CD4-positive, alpha-beta T cell treated with Interleukin-12 subunit alpha and Interleukin-12 subunit beta, for 1 hour (primary cell): ENCODE measurements around the gene ATP5ME.
"Not testable (repeated sequence)": the region's sequence is repeated elsewhere in the genome, so short reads cannot be mapped to it uniquely, and the experiment has no call there.

Source experiments
- DNase-seq: peaks from one replicate; pipeline ENCODE4 v3.0.0-alpha.2; 2020

Gene ATP5ME

DNA sequence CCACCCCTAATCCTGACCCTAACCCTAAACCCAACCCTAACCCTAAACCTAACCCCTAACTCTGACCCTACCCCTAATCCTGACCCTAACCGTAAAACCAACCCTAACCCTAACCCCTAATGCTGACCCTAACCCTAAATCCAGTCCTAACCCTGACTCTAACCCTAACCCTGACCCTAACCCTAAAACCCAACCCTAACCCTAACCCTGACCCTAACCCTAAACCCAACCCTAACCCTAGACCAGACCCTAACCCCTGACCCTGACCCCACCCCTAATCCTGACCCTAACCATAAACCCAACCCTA, 30.8 kb upstream of the ATP5ME start:
- no peak for DNase-seq

- DNase-seq: no peak
These were observed 30.3 kb upstream of the ATP5ME start for GRCh38 chr4:704198-704891.

DNA sequence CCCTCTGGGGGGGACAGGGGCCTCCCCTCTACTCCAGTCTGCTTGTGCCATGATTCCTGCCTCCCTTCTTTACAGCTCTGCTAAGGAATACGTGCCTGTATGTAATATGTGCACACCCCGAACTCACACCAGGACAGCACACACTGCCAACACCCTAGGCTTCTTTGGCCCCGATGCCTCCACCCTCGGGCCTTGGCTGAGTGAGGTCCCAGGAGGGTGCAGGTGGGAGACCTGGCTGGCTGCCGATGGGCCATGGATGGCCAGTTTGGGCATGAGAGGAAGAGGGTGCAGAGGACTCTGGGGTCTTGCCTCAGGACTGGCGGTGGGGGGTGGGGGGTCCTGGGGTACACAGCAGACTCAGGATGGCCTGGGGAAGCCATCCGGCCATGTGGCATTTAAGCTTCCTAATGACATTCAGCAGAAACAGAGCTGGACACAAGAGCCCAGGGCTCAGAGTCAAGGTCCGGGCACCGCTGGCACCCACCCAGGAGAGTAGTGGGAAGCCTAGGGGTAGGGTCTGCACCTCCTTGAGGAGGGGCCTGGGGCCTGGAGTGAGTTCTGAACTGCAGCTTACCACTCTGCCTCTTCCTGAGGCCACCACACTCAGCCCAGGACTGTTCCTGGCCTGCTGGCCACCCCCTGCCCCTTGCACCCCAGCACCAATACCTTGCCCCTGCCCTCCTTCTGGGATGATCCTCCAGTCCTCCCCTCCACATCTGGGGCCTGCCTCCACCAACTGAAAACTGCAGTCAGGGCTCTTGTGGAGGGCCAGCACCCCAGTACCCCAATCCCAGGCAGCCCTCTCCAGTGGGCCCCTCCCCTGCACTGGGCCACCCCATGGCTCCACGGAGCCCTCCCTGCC, 29.5 kb upstream of the ATP5ME start:
- DNase-seq: no peak

DNA sequence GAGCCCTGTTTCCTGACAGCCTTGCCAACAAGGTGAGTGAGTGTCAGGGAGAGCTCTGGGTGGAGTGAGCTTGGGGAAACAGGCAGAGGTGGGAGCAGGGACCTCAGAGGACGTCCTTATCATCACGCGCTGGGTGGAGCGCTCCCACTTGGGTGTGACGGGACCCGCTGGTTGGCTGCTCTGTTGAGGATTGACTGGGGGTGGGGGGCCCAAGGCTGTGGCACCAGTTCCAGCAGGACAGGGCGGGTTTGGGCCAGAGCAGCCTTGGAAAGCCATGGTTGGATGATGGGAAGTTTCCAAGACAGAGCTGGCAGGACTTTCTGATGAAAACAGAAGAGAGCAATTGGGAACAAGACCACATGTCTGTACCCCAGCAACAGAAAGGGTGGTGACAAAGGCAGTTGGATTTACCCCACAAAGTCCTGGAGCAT, 28.6 kb upstream of the ATP5ME start:
- no peak for DNase-seq

DNA sequence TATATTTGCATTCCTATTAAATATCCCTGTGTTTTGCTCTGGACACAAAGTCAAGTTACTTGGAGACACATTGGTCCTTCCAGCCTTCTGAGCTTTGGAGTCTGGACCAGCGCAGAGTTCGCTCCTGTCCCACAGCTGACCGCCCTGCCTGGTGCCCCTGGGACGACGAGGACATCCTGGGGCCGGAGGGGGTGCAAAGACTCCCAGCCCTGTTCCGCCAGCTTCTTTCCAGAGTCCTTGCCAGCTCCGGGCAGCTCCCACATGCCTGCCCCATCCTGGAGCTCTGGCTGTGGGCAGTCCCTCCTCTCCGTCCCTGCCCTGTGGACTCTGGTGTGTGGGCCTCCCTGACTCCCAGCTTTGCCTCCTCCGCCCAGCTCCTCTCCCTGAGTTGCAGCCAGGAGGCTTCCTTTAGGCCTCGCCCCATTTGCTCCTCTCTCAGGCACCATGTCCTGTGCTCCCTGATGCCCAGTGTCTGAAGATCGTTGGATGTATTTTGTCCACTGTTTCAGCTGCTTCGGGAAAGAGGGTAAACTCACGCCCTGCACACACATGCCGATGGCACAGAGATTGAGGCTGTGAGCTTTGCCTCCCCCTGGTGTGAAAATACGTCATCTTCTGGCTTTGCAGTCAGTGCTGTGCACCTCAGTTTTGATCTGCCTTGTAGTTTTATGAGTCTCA, 26.6 kb upstream of the ATP5ME start:
- DNase-seq: no peak

GRCh38 chr4:699816-700580, 25.9 kb upstream of the ATP5ME start:
- DNase-seq: no peak

DNA sequence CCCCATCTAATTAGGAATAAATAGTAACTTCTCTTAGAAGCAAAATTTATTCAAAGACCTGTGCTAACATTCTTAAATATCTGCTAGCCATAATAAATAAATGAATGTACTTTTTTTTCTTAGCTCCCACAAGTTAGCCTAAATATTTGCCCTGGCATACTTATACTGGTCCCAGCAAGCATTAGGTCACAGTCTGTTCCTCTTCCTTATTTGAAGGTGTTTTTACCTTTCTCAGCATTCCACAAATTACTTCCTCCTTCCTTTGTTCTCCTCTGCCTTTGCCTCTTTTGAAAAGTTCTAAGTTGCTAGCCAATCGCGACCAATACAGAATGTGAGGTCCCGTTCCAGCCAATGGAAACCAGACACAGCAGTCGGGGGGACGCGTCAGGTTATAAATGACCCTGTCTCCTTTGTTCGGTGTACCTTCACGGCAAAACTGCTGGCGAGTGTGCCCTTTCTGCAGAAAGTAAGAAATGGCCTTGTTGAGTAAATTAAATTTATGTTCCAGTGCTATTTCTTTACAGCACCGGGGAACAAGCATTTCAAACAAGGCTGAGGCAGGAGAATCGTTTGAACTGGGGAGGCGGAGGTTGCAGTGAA, 20.4 kb upstream of the ATP5ME start:
- not testable (repeated sequence) for DNase-seq

DNA sequence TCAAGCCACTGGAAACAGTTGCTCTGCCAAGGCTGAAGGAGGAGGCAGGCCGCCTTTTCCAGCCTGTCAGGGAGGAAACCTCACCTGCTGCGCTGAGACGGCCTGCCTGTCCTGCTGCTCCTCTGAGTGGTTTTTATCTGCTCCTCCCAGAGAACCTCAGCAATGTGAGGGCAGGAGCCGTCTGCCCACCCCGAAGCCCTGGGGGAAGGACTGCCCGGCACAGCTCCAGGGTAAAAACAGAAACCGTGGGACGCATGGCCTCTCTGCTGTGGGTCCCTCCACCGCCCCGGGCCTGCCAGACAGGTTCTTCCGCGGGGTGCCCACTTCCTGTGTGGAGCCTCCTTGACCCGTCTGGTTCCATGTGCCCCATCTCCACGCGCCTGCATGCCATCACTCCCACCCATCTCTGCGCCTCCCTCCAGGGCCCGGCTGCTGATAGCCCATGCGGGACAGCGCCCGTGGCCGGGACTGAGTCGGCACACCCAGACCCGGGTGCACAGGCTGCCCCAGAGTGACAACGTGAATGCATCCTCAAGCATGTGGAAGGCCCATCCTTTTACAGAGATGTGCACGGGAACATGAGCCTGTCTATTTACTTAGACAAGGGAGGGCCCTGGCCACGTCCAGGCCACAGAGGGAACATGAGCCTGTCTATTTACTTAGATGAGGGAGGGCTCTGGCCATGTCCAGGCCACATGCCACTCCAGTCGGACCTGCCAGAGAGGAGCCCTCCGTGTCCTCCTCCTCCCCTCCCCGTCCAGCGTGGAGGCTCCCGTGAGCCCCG, 18.9 kb upstream of the ATP5ME start:
- no peak for DNase-seq

DNA sequence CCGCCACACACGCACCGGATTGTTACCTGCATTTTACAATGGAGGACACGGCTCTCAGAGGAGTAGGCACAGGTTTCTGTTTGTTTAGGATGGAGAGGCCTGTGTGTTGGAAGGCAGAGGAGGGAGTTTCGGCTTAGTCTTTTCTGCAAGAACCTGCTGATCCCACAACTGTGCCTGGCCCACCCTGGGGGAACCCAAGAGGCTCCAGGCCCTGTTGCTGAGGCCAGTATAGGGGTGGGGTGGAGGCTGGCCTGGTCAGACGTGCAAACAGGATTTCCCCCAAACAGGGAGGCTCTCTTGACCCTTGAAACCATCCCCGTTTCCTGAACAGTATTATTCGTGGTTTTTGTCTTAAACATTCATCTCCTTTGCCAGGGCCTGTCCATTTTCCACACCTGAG, 15.6 kb upstream of the ATP5ME start:
- no peak for DNase-seq

- no peak for DNase-seq
These were observed 15.0 kb upstream of the ATP5ME start, which contains the start of gene SLC49A3 for GRCh38 chr4:688854-689681. Gene SLC49A3 (minus strand): TSS chr4:689151. CDS start chr4:689127, 24 bp downstream.

DNA sequence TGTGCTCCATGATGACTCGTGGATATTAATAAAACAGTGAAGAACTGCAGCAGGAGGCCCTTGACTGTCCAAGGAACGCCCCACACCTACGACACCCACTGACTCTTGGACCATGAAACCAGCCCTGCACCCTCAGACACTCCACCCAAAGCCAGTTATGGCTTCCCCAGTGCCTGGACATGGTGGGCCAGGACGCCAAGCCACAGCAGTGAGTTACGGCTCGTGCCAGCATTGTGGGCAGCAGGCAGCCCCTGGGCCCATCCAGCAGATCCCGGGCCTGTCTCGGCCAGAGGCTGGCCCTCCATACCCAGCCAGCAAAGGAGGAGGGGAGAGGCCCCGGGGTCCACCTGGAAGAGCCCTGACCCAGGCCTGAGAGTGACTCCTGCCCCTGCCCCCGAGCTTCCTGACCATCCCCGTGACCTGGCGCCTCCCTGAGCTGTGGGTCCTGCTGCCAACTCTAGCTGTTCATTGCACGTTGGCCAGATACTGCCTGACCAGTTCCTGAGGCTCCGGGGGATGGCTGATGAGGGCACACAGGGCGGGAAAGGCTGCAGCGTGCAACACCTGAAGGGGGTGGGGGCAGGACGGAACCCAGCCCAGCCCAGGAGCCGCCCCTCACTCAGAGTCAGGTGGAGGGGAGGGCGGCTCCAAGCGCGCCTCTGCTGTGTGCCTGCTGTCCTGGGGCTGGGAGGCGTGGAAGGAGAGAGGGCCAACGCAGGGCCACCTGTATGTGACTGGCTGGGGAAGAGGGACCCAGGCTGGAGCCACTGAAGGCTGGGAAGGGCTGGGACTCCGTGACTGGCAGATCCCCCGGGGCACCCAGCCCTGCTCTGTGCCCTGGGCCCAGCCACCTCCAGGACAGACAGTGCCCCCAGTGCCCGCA, 14.1 kb upstream of the ATP5ME start:
- no peak for DNase-seq

DNA sequence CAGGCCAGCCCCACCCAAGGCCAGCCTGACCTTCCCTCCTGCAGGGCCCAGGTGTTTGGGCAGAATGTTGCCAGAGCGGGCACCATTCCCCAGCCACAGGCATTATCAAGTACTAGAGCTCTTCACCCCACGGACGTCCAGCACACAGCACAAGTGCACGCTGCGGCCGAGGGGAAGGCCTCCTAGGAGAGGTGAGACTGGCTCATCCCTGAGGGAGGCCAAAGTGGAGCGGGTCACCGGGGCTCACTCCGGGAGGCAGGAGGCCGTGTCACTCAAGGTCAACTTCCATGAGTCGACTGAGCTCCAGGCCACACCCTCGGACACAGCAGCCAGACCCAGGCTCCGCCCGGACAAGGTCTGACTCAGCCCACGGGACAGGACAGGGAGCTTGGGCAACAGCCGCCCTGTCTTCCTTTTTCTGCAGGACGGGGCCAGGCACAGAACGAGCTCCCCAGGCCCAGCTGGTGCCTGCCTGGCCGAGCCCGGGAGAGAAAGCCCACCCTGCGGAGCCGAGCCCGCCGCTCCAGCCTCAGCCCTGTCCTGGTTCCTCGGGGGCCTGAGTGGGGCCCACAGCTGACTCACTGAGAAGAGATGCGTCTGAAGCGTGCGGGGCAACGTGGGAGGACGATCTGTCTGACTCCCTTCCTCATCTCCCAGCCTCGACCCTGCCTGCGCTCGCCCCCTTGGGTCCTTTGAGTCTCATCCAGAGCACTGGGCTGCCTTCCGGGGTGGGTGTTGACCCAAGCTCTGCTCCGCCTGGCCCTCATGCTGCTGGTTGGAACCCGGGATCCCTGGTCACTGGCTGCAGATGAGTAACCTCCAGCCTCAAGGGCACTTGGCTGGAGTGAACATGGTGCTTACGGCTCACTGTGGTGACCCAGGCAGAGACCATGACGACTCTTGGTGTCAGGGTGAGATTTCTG, 13.2 kb upstream of the ATP5ME start:
- DNase-seq: no peak

- DNase-seq: no peak
These were observed 12.5 kb upstream of the ATP5ME start for GRCh38 chr4:686413-687040.

DNA sequence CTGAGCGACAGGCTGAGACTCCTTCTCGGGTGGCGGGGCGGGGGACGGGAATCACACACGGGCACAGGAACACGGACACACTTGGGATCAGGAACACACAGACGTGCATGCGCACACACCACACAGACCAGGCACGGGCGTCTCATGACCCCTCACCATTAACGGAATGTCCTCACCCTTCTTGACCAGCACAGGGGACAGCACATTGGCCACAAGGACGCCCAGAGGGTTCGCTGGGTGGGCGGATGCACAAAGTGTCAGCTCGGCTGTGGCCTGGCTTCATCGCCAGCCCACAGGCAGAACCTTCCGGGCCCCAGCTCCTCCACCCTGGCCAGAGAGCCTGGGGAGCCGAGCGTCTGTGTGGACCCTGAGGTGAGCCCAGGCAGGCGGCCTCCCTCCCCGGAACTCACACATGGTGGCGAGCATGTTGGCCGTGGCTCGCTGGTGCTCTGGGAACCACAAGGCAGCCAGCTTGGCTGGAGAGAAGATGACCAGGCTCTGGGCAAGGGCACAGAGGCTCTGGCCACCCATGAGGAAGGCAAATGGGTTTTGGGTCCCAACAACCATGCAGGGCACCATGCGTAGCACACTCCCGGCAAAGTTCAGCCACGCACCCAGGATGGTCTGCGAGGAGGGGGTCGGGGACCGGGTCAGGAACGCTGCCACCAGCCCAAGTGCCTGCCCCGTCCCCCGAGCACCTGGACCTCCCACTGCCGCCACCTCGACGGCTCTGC, 11.8 kb upstream of the ATP5ME start:
- no peak for DNase-seq

- DNase-seq: no peak
These were observed 10.7 kb upstream of the ATP5ME start for GRCh38 chr4:684623-685327.

GRCh38 chr4:683982-684622, 10.0 kb upstream of the ATP5ME start:
- peak; percentile 38 for DNase-seq
